Measurements from ENCODE around the gene VPS4A. TPM values are rescaled to one million over a fixed set of nuclear protein-coding genes. Genes with fewer than 3 reads are reported as not detected.

VPS4A gene
- polyA plus RNA-seq, 1 donor (not counting 4 experiments of a cell fraction or from before 2014, with no cell fraction given): 18.2 TPM

- DNase-seq (ENCODE audit: low read depth, low spot score): no peak
- H3K36me3 ChIP-seq (ENCODE audit: control insufficient read depth in 2 of 2, extremely low read depth in 1 of 2, insufficient read depth in 2 of 2, low read length in 2 of 2): no peaks in the 10 kb centered on the region
- no peak overlapping the region for H3K4me2 ChIP-seq (ENCODE audit: control insufficient read depth, extremely low read depth, insufficient read depth, low read depth, low read length)
- no peaks in the 10 kb centered on the region for H3K79me2 ChIP-seq (ENCODE audit: control insufficient read depth, insufficient read depth, low read length)
- H2AFZ ChIP-seq (ENCODE audit: control insufficient read depth, low read length): no peak overlapping the region
- H3K4me1 ChIP-seq (ENCODE audit: control insufficient read depth, extremely low read depth, insufficient read depth, low read length): no peaks in the 10 kb centered on the region
- no peak for FAIRE-seq
- no peak overlapping the region for H3K27ac ChIP-seq (ENCODE audit: control insufficient read depth, insufficient read depth, low read length)
- H3K4me3 ChIP-seq (ENCODE audit: control insufficient read depth in 2 of 3, extremely low read depth in 1 of 3, insufficient read depth in 2 of 3, low read depth in 1 of 3, low read length in 3 of 3): no peak overlapping the region
- dilution Hi-C loops (cut with MboI; ENCODE audit: extremely low pct_ligation_motif_present, low sequenced_read_pairs): no loop called here
- H3K27me3 ChIP-seq (ENCODE audit: control insufficient read depth, extremely low read depth, insufficient read depth, low read length): no peaks in the 10 kb centered on the region
- H3K9me1 ChIP-seq (ENCODE audit: control insufficient read depth, extremely low read depth, insufficient read depth, low read length): no peaks in the 10 kb centered on the region
- H3K9me3 ChIP-seq (ENCODE audit: control insufficient read depth, low read depth, low read length): no peaks in the 10 kb centered on the region
- no peak overlapping the region for H3K9ac ChIP-seq (ENCODE audit: control insufficient read depth, extremely low read depth, insufficient read depth, low read length)
- TF ChIP-seq, protein P1, sequence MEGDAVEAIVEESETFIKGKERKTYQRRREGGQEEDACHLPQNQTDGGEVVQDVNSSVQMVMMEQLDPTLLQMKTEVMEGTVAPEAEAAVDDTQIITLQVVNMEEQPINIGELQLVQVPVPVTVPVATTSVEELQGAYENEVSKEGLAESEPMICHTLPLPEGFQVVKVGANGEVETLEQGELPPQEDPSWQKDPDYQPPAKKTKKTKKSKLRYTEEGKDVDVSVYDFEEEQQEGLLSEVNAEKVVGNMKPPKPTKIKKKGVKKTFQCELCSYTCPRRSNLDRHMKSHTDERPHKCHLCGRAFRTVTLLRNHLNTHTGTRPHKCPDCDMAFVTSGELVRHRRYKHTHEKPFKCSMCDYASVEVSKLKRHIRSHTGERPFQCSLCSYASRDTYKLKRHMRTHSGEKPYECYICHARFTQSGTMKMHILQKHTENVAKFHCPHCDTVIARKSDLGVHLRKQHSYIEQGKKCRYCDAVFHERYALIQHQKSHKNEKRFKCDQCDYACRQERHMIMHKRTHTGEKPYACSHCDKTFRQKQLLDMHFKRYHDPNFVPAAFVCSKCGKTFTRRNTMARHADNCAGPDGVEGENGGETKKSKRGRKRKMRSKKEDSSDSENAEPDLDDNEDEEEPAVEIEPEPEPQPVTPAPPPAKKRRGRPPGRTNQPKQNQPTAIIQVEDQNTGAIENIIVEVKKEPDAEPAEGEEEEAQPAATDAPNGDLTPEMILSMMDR (optimal IDR thresholded peaks at IDR 0.05 in 1 of 3, IDR thresholded peaks at IDR 0.05 in 1 of 3, conservative IDR thresholded peaks at IDR 0.05 in 1 of 3; ENCODE audit: extremely low read depth in 1 of 3, insufficient read depth in 2 of 3, low read length in 3 of 3): no peak
- TF ChIP-seq EZH2 (IDR thresholded peaks at IDR 0.05; ENCODE audit: low read length): no peak
- no peaks in the 10 kb centered on the region for H4K20me1 ChIP-seq (ENCODE audit: control insufficient read depth, extremely low read depth, insufficient read depth, low read length)
Observed at GRCh38 chr16:69270831-69271230, 40.3 kb upstream of the VPS4A start.

DNA sequence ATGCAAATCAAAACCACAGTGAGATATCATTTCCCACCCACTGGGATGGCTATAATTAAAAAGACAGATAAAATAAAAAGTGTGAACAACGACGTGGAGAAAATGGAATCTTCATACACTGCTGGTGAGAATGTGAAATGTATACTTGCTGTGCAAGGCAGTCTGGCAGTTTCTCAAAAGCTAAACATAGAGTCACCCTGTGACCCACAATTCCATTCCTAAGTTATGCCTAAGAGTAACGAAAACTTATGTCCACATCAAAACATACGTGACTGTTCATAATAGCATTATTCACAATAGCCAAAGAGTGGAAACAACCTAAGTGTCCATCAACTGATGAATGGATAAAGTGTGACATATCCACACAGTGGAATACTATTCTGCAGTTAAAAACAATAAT is 38.1 kb upstream of the VPS4A start:
- H3K27ac ChIP-seq (ENCODE audit: control insufficient read depth, insufficient read depth, low read length): no peak overlapping the region
- no peak overlapping the region for H3K9ac ChIP-seq (ENCODE audit: control insufficient read depth, extremely low read depth, insufficient read depth, low read length)
- no peaks in the 10 kb centered on the region for H3K4me1 ChIP-seq (ENCODE audit: control insufficient read depth, extremely low read depth, insufficient read depth, low read length)
- no peaks in the 10 kb centered on the region for H3K9me1 ChIP-seq (ENCODE audit: control insufficient read depth, extremely low read depth, insufficient read depth, low read length)
- no peak overlapping the region for H3K4me2 ChIP-seq (ENCODE audit: control insufficient read depth, extremely low read depth, insufficient read depth, low read depth, low read length)
- no peaks in the 10 kb centered on the region for H4K20me1 ChIP-seq (ENCODE audit: control insufficient read depth, extremely low read depth, insufficient read depth, low read length)
- H3K36me3 ChIP-seq (ENCODE audit: control insufficient read depth in 2 of 2, extremely low read depth in 1 of 2, insufficient read depth in 2 of 2, low read length in 2 of 2): no peaks in the 10 kb centered on the region
- no peaks in the 10 kb centered on the region for H3K9me3 ChIP-seq (ENCODE audit: control insufficient read depth, low read depth, low read length)
- dilution Hi-C loops (cut with MboI; ENCODE audit: extremely low pct_ligation_motif_present, low sequenced_read_pairs): no loop called here
- TF ChIP-seq, protein P1 (optimal IDR thresholded peaks at IDR 0.05 in 1 of 3, IDR thresholded peaks at IDR 0.05 in 1 of 3, conservative IDR thresholded peaks at IDR 0.05 in 1 of 3; ENCODE audit: extremely low read depth in 1 of 3, insufficient read depth in 2 of 3, low read length in 3 of 3): no peak
- no peak for TF ChIP-seq EZH2 (IDR thresholded peaks at IDR 0.05; ENCODE audit: low read length)
- no peaks in the 10 kb centered on the region for H3K27me3 ChIP-seq (ENCODE audit: control insufficient read depth, extremely low read depth, insufficient read depth, low read length)
- no peak for FAIRE-seq
- no peaks in the 10 kb centered on the region for H3K79me2 ChIP-seq (ENCODE audit: control insufficient read depth, insufficient read depth, low read length)
- DNase-seq (ENCODE audit: low read depth, low spot score): no peak
- no peak overlapping the region for H2AFZ ChIP-seq (ENCODE audit: control insufficient read depth, low read length)
- no peak overlapping the region for H3K4me3 ChIP-seq (ENCODE audit: control insufficient read depth in 2 of 3, extremely low read depth in 1 of 3, insufficient read depth in 2 of 3, low read depth in 1 of 3, low read length in 3 of 3)
